Karpas-422 (cell line): Measurements from ENCODE around the gene FAHD1. TPM values are rescaled to one million over a fixed set of nuclear protein-coding genes. Genes with fewer than 3 reads are reported as not detected.

Source experiments
- DNase-seq: peaks from one replicate; pipeline ENCODE4 v3.0.0-alpha.2; 2015
- H2AFZ ChIP-seq: fragments of 200-600 bp; sonication (generic); 2 replicates; pipeline ENCODE4 v1.6.1; 2014; ENCODE audit warnings: antibody characterized with exemption, low read length, mixed read lengths
- H3K27ac ChIP-seq: fragments of 200-600 bp; sonication (generic); 2 replicates; pipeline ENCODE4 v1.5.1; 2014; ENCODE audit warnings: mild to moderate bottlenecking, low read length, moderate library complexity
- H3K27me3 ChIP-seq: fragments of 200-600 bp; sonication (generic); 2 replicates; pipeline ENCODE4 v1.6.1; 2014; ENCODE audit warnings: low read length, mixed read lengths
- H3K36me3 ChIP-seq: fragments of 200-600 bp; sonication (generic); 2 replicates; pipeline ENCODE4 v1.6.1; 2014; ENCODE audit warnings: low read length, mixed read lengths; ENCODE audit not compliant: insufficient read depth
- H3K4me1 ChIP-seq: fragments of 200-600 bp; sonication (generic); 2 replicates; pipeline ENCODE4 v1.6.1; 2014; ENCODE audit warnings: mild to moderate bottlenecking, low read length, mixed read lengths
- H3K4me2 ChIP-seq: fragments of 200-600 bp; sonication (generic); 2 replicates; pipeline ENCODE4 v1.6.1; 2014; ENCODE audit warnings: low read length, low read depth, mild to moderate bottlenecking; ENCODE audit not compliant: poor library complexity, severe bottlenecking
- H3K4me3 ChIP-seq: fragments of 200-600 bp; sonication (generic); 2 replicates; pipeline ENCODE4 v1.5.1; 2014; ENCODE audit warnings: mild to moderate bottlenecking, antibody characterized with exemption, low read length, mixed read lengths
- H3K79me2 ChIP-seq: fragments of 200-600 bp; sonication (generic); 2 replicates; pipeline ENCODE4 v1.6.1; 2014; ENCODE audit warnings: mild to moderate bottlenecking, low read length, mixed read lengths
- H3K9ac ChIP-seq: fragments of 200-600 bp; sonication (generic); 2 replicates; pipeline ENCODE4 v1.6.0; 2014; ENCODE audit warnings: low read length
- H3K9me2 ChIP-seq: fragments of 200-600 bp; sonication (generic), shearing (Covaris generic); replicated peaks from 2 replicates; pipeline ENCODE4 v1.6.0; 2014; ENCODE audit warnings: mild to moderate bottlenecking, low read length, moderate library complexity; ENCODE audit not compliant: insufficient read depth
- H3K9me3 ChIP-seq: fragments of 300-700, 200-600 bp; sonication (generic); 2 replicates; pipeline ENCODE4 v1.6.1; 2014; ENCODE audit warnings: low read length, mixed read lengths
- H4K20me1 ChIP-seq: fragments of 200-600 bp; sonication (generic); 2 replicates; pipeline ENCODE4 v1.6.1; 2014; ENCODE audit warnings: mild to moderate bottlenecking, antibody characterized with exemption, low read length, low read depth; ENCODE audit not compliant: insufficient read depth
- total RNA-seq: library from RNA; depleted of rRNA; stranded (reverse); fragments of >200 nt; shearing (Covaris generic); gene quantifications from 2 replicates; pipeline ENCODE4 v1.2.3, GENCODE V29; 2014; ENCODE audit warnings: low replicate concordance

FAHD1 gene
- total RNA-seq, 1 experiment from 2014 or later: 12.6 TPM

GRCh38 chr16:1787322-1788094 lies 39.5 kb upstream of the FAHD1 start:
- H3K27ac ChIP-seq: no peak overlapping the region
- H3K36me3 ChIP-seq: no peaks in the 10 kb centered on the region
- H3K4me1 ChIP-seq: peaks cover 7% of the 10 kb centered on the region
- no peaks in the 10 kb centered on the region for H3K9me2 ChIP-seq
- no peaks in the 10 kb centered on the region for H3K9me3 ChIP-seq
- no peak overlapping the region for H2AFZ ChIP-seq
- no peak overlapping the region for H3K4me2 ChIP-seq
- peaks cover 33% of the 10 kb centered on the region for H3K79me2 ChIP-seq
- H3K4me3 ChIP-seq: no peak overlapping the region
- no peak overlapping the region for H3K9ac ChIP-seq
- no peak for DNase-seq
- no peaks in the 10 kb centered on the region for H3K27me3 ChIP-seq
- peaks cover 15% of the 10 kb centered on the region for H4K20me1 ChIP-seq

DNA sequence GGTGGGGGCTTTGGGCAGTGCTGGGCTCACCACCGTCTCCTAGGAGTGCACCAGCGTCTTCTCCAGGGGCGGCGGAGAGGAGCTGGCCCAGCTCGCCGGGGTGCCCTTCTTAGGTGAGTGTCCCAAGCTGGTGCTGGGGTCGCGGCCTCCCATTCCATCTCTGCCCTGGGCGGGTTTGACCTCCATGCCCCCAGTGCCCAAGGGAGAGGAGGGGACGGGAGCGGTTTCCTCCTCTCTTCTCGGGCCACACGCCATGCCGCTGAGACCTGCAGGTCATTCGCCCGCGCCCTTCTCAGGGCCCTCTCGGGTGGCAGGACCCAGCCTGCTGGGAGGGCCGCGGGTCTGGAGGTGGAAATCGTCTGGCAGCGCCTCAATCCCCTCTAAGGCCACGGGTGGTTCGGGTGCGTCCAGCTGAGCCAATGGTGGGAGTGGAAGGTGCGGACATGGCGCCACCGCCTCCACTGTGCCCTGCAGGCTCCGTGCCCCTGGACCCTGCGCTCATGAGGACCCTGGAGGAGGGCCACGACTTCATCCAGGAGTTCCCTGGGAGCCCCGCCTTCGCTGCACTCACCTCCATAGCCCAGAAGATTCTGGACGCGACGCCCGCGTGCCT lies 38.8 kb upstream of the FAHD1 start:
- no peaks in the 10 kb centered on the region for H3K27me3 ChIP-seq
- H3K4me1 ChIP-seq: peaks cover 7% of the 10 kb centered on the region
- H3K79me2 ChIP-seq: peaks cover 30% of the 10 kb centered on the region
- H3K9me2 ChIP-seq: no peaks in the 10 kb centered on the region
- H3K4me3 ChIP-seq: no peak overlapping the region
- H3K9ac ChIP-seq: no peak overlapping the region
- no peak overlapping the region for H3K4me2 ChIP-seq
- DNase-seq: no peak
- peaks cover 15% of the 10 kb centered on the region for H4K20me1 ChIP-seq
- no peaks in the 10 kb centered on the region for H3K9me3 ChIP-seq
- no peaks in the 10 kb centered on the region for H3K36me3 ChIP-seq
- no peak overlapping the region for H2AFZ ChIP-seq
- no peak overlapping the region for H3K27ac ChIP-seq

- Histone ChIP-seq H3K36me3 (no peaks in the 10 kb centered on the region), H3K27ac (no peak overlapping the region), H3K27me3 (no peaks in the 10 kb centered on the region), H3K4me1 (peaks cover 7% of the 10 kb centered on the region), H3K4me3 (no peak overlapping the region), H3K9me2 (no peaks in the 10 kb centered on the region), H4K20me1 (peaks cover 15% of the 10 kb centered on the region), H3K9ac (no peak overlapping the region), H3K79me2 (peaks cover 25% of the 10 kb centered on the region), H3K4me2 (no peak overlapping the region), H3K9me3 (no peaks in the 10 kb centered on the region), H2AFZ (no peak overlapping the region)
- no peak for DNase-seq
These were observed 38.3 kb upstream of the FAHD1 start for GRCh38 chr16:1788708-1789100.

GRCh38 chr16:1789643-1790045 lies 37.4 kb upstream of the FAHD1 start:
- Histone ChIP-seq H3K9me3 (no peaks in the 10 kb centered on the region), H3K9ac (no peak overlapping the region), H3K4me3 (no peak overlapping the region), H3K36me3 (no peaks in the 10 kb centered on the region), H4K20me1 (peaks cover 10% of the 10 kb centered on the region), H3K4me2 (no peak overlapping the region), H3K9me2 (no peaks in the 10 kb centered on the region), H3K79me2 (peaks cover 16% of the 10 kb centered on the region), H3K27ac (no peak overlapping the region), H2AFZ (no peak overlapping the region), H3K4me1 (no peaks in the 10 kb centered on the region), H3K27me3 (no peaks in the 10 kb centered on the region)
- DNase-seq: no peak

- H3K36me3 ChIP-seq: no peaks in the 10 kb centered on the region
- H3K9me3 ChIP-seq: no peaks in the 10 kb centered on the region
- no peaks in the 10 kb centered on the region for H3K4me1 ChIP-seq
- H3K9ac ChIP-seq: no peak overlapping the region
- H4K20me1 ChIP-seq: peaks cover 6% of the 10 kb centered on the region
- no peak overlapping the region for H3K4me3 ChIP-seq
- peaks cover 10% of the 10 kb centered on the region for H3K79me2 ChIP-seq
- DNase-seq: no peak
- no peak overlapping the region for H3K27ac ChIP-seq
- no peaks in the 10 kb centered on the region for H3K27me3 ChIP-seq
- no peak overlapping the region for H2AFZ ChIP-seq
- no peak overlapping the region for H3K4me2 ChIP-seq
- no peaks in the 10 kb centered on the region for H3K9me2 ChIP-seq
These were observed 36.8 kb upstream of the FAHD1 start for GRCh38 chr16:1790261-1790610.

DNA sequence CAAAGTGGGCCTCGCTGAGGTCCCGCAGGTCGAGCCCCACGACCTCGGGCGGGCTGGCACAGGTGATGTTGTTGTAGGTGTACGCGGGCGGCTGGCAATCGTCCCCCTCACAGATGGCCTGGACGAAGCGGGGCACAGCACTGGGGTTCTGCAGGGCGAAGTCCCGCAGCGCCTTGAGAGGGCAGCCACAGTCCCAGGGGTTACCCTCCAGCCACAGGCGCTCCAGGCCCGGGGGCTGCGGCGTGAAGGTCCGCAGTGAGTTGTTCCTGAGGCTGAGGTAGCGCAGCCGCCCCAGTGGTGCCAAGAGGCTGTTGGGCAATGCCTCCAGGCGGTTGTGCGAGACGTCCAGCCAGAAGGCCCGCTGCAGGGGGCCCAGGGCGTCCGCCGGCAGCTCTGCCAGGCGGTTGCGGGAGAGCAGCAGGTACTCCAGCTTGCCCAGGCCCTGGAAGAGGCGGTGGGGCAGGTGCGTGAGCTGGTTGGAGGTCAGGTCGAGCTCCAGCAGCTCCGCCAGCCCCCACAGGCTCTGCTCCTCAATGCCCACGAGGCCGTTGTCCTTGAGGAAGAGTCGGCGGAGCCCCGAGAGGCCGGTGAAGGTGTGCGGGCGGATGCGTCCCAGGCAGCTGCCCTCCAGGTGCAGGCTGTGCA lies 36.3 kb upstream of the FAHD1 start:
- Histone ChIP-seq H3K27ac (no peak overlapping the region), H3K79me2 (peaks cover 5% of the 10 kb centered on the region), H3K4me2 (no peak overlapping the region), H2AFZ (no peak overlapping the region), H3K4me3 (no peak overlapping the region), H3K36me3 (no peaks in the 10 kb centered on the region), H3K9me3 (no peaks in the 10 kb centered on the region), H3K9ac (no peak overlapping the region), H3K27me3 (no peaks in the 10 kb centered on the region), H3K4me1 (no peaks in the 10 kb centered on the region), H3K9me2 (no peaks in the 10 kb centered on the region), H4K20me1 (peaks cover under 1% of the 10 kb centered on the region; the same call in 1 of the 2 replicates)
- no peak for DNase-seq

DNA sequence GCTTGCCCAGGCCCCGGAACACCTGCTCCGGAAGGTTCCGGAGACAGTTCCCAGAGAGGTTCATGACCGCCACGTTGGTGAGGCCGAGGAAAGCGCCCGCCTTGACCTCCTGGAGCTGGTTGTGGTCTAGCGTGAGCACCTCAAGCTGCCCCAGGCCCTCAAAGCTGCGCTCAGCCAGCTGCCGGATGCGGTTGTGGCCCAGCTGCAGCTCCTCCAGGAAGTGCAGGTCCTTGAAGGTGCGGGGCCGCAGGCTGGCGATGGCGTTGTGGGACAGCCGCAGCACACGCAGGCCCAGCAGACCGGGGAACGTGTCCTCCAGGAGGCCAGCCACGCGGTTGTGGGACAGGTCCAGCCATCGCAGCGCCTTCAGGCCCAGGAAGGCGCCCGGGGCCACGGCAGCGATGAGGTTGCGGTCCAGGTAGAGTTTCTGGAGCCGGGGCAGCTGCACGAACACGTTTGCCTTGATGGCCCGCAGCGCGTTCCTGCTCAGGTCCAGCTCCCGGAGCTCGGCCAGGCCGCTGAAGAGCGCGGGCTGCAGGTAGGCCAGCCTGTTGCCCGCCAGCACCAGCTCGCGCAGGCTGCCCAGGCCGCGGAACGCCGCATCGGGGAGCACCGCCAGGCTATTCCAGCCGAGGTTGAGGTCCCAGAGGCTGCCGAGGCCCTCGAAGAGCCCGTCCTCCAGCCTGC lies 35.6 kb upstream of the FAHD1 start:
- Histone ChIP-seq H3K4me1 (no peaks in the 10 kb centered on the region), H3K4me3 (no peak overlapping the region)
- no peak for DNase-seq

More for the DNA sequence above, 35.6 kb upstream of the FAHD1 start:
- H4K20me1 ChIP-seq: no peaks in the 10 kb centered on the region
- no peaks in the 10 kb centered on the region; the same call in 1 of the 2 replicates for H3K79me2 ChIP-seq
- H3K36me3 ChIP-seq: no peaks in the 10 kb centered on the region
- H3K9ac ChIP-seq: no peak overlapping the region
- H2AFZ ChIP-seq: no peak overlapping the region
- no peaks in the 10 kb centered on the region for H3K9me3 ChIP-seq
- H3K27me3 ChIP-seq: no peaks in the 10 kb centered on the region
- no peak overlapping the region for H3K4me2 ChIP-seq
- H3K9me2 ChIP-seq: no peaks in the 10 kb centered on the region
- H3K27ac ChIP-seq: no peak overlapping the region
